ENCODE measurements around the gene CFAP74.

The CFAP74 gene

GRCh38 chr1:1966071-1966740 is 37.4 kb downstream of the CFAP74 start:
- DNase-seq, result no peak

- DNase-seq, result no peak
Measured at GRCh38 chr1:1965546-1965945, 38.0 kb downstream of the CFAP74 start.

GRCh38 chr1:1964811-1965210 is 38.8 kb downstream of the CFAP74 start:
- no peak for DNase-seq

- no peak for DNase-seq
Measured at GRCh38 chr1:1963570-1963969, 40.0 kb downstream of the CFAP74 start.

- DNase-seq, result no peak
Measured at GRCh38 chr1:1962752-1963151, 40.8 kb downstream of the CFAP74 start.

- no peak for DNase-seq
Measured at GRCh38 chr1:1960480-1961196, 42.9 kb downstream of the CFAP74 start.

GRCh38 chr1:1959840-1960479 is 43.6 kb downstream of the CFAP74 start:
- DNase-seq, result peak; percentile 71

- no peak for DNase-seq
Measured at GRCh38 chr1:1959459-1959839, 44.1 kb downstream of the CFAP74 start.

- DNase-seq, result no peak
Measured at GRCh38 chr1:1958071-1958541, 45.5 kb downstream of the CFAP74 start.

GRCh38 chr1:1957533-1957961 is 46.0 kb downstream of the CFAP74 start:
- no peak for DNase-seq

- no peak for DNase-seq
Measured at GRCh38 chr1:1956586-1957532, 46.7 kb downstream of the CFAP74 start.

- no peak for DNase-seq
Measured at GRCh38 chr1:1956101-1956500, 47.5 kb downstream of the CFAP74 start.

- DNase-seq, result no peak
Measured at GRCh38 chr1:1955621-1956094, 47.9 kb downstream of the CFAP74 start.

GRCh38 chr1:1954831-1955441 is 48.6 kb downstream of the CFAP74 start:
- DNase-seq, result no peak

GRCh38 chr1:1954015-1954414 is 49.6 kb downstream of the CFAP74 start:
- no peak for DNase-seq

GRCh38 chr1:1950940-1951339 is 52.6 kb downstream of the CFAP74 start:
- DNase-seq, result no peak

GRCh38 chr1:1948783-1949182 is 54.8 kb downstream of the CFAP74 start:
- DNase-seq, result no peak

- DNase-seq, result no peak
Measured at GRCh38 chr1:1947493-1947892, 56.1 kb downstream of the CFAP74 start.

- no peak for DNase-seq
Measured at GRCh38 chr1:1946540-1946939, 57.0 kb downstream of the CFAP74 start.

GRCh38 chr1:1945782-1946393 is 57.7 kb downstream of the CFAP74 start:
- DNase-seq, result no peak

- peak; percentile 15 for DNase-seq
Measured at GRCh38 chr1:1943834-1944570, 59.6 kb downstream of the CFAP74 start.

All from NCI-H1048 (cell line).